Measurements from ENCODE around the gene FGF19.
"Not testable (repeated sequence)": the region's sequence is repeated elsewhere in the genome, so short reads cannot be mapped to it uniquely, and the experiment has no call there.

The FGF19 gene

GRCh38 chr11:69692422-69692821, 11.4 kb downstream of the FGF19 start:
- H3K4me3 ChIP-seq (replicated peaks in 1 of 2; ENCODE audit: low read depth in 2 of 2, low read length in 2 of 2), result no peak overlapping the region
- no peak for TF ChIP-seq CTCF (IDR thresholded peaks at IDR 0.05; ENCODE audit: low read depth, low read length)
- DNase-seq (ENCODE audit: low read depth in 2 of 2), result no peak

- no peak overlapping the region for H3K4me3 ChIP-seq (replicated peaks in 1 of 2; ENCODE audit: low read depth in 2 of 2, low read length in 2 of 2)
- TF ChIP-seq CTCF (IDR thresholded peaks at IDR 0.05; ENCODE audit: low read depth, low read length), result no peak
- peak; percentile 18 to 58 for DNase-seq (ENCODE audit: low read depth in 2 of 2)
Observed at GRCh38 chr11:69691463-69691862, 12.4 kb downstream of the FGF19 start.

GRCh38 chr11:69689484-69690319, 14.1 kb downstream of the FGF19 start:
- no peak for TF ChIP-seq CTCF (IDR thresholded peaks at IDR 0.05; ENCODE audit: low read depth, low read length)
- no peak for DNase-seq (ENCODE audit: low read depth in 2 of 2)
- no peak overlapping the region for H3K4me3 ChIP-seq (replicated peaks in 1 of 2; ENCODE audit: low read depth in 2 of 2, low read length in 2 of 2)

GRCh38 chr11:69687969-69688771, 15.7 kb downstream of the FGF19 start:
- DNase-seq (ENCODE audit: low read depth in 2 of 2); H3K4me3 ChIP-seq (replicated peaks in 1 of 2; ENCODE audit: low read depth in 2 of 2, low read length in 2 of 2): not testable (repeated sequence)

- H3K4me3 ChIP-seq (replicated peaks in 1 of 2; ENCODE audit: low read depth in 2 of 2, low read length in 2 of 2), result no peak overlapping the region
- DNase-seq (ENCODE audit: low read depth in 2 of 2), result no peak
- no peak for TF ChIP-seq CTCF (IDR thresholded peaks at IDR 0.05; ENCODE audit: low read depth, low read length)
Observed at GRCh38 chr11:69686856-69687255, 17.0 kb downstream of the FGF19 start.

- TF ChIP-seq CTCF (IDR thresholded peaks at IDR 0.05; ENCODE audit: low read depth, low read length), result no peak
- H3K4me3 ChIP-seq (replicated peaks in 1 of 2; ENCODE audit: low read depth in 2 of 2, low read length in 2 of 2), result no peak overlapping the region
- no peak for DNase-seq (ENCODE audit: low read depth in 2 of 2)
Observed at GRCh38 chr11:69686452-69686851, 17.4 kb downstream of the FGF19 start.

GRCh38 chr11:69685348-69685747, 18.5 kb downstream of the FGF19 start:
- DNase-seq (ENCODE audit: low read depth in 2 of 2), result no peak
- no peak for TF ChIP-seq CTCF (IDR thresholded peaks at IDR 0.05; ENCODE audit: low read depth, low read length)
- no peak overlapping the region for H3K4me3 ChIP-seq (replicated peaks in 1 of 2; ENCODE audit: low read depth in 2 of 2, low read length in 2 of 2)

Measured in cardiac fibroblast (primary cell).